K562 (cell line): ENCODE data around the gene F12. TPM values are rescaled to one million over a fixed set of nuclear protein-coding genes. Genes with fewer than 3 reads are reported as not detected.
A peak's percentile ranks its signal among the peaks of the same experiment; 100 is the strongest.

Source experiments
- CBX8 ChIP-seq: fragments of 200-600 bp; sonication (generic); IDR thresholded peaks from 2 replicates; pipeline ENCODE4 v1.6.1; 2012; ENCODE audit warnings: borderline replicate concordance, mixed run types, low read depth, mild to moderate bottlenecking, moderate library complexity, mixed read lengths, low read length, control low read depth, inconsistent platforms; ENCODE audit not compliant: poor library complexity, severe bottlenecking; ENCODE audit errors: extremely low read depth
- CTCFL ChIP-seq: IDR thresholded peaks from 2 replicates; pipeline ENCODE4 v1.6.1; 2011; ENCODE audit warnings: borderline replicate concordance, low read depth, mild to moderate bottlenecking, moderate library complexity, low read length; ENCODE audit not compliant: insufficient read depth, poor library complexity, severe bottlenecking
- E2F6 ChIP-seq, 2 experiments: IDR thresholded peaks; 2 replicates each; pipeline ENCODE4 v1.6.1; 2011; ENCODE audit warnings: borderline replicate concordance in 1 of 2, control low read depth in 1 of 2, low read depth in 1 of 2, low read length in 1 of 2, mild to moderate bottlenecking in 1 of 2, mixed read lengths in 1 of 2, moderate library complexity in 1 of 2; ENCODE audit not compliant: insufficient read depth in 1 of 2, insufficient read length in 1 of 2, poor library complexity in 1 of 2, severe bottlenecking in 1 of 2; ENCODE audit errors: extremely low read depth in 1 of 2
- EP400 ChIP-seq: fragments of 450-650 bp; IDR thresholded peaks from 2 replicates; pipeline ENCODE4 v1.6.1; 2017; ENCODE audit warnings: antibody characterized with exemption, mild to moderate bottlenecking, moderate library complexity
- HINFP ChIP-seq: fragments of 450-650 bp; conservative IDR thresholded peaks from 2 replicates; pipeline ENCODE4 v1.6.1; 2016; ENCODE audit warnings: missing genetic modification characterization, low read depth, mild to moderate bottlenecking, control low read depth, missing compliant biosample characterization
- HNRNPL ChIP-seq: fragments of 200-400 bp; formaldehyde crosslinking; IDR thresholded peaks from 2 replicates; pipeline ENCODE4 v1.6.1; 2017; ENCODE audit warnings: low read depth, mild to moderate bottlenecking, low read length
- HNRNPUL1 ChIP-seq: fragments of 200-400 bp; formaldehyde crosslinking; IDR thresholded peaks from 2 replicates; pipeline ENCODE4 v1.6.1; 2017; ENCODE audit warnings: low read length
- NKRF ChIP-seq: fragments of 450-650 bp; IDR thresholded peaks from 2 replicates; pipeline ENCODE4 v1.6.1; 2016; ENCODE audit warnings: borderline replicate concordance
- NRF1 ChIP-seq, 2 experiments: fragments of 450-650 bp; IDR thresholded peaks in 1 of 2; conservative IDR thresholded peaks in 1 of 2; 2 replicates each; pipeline ENCODE4 v1.6.1; 2014; ENCODE audit warnings: mild to moderate bottlenecking in 2 of 2
- SMARCB1 ChIP-seq: IDR thresholded peaks from 2 replicates; pipeline ENCODE4 v1.6.1; 2011; ENCODE audit warnings: improper control_type of control experiment, low read depth; ENCODE audit not compliant: insufficient read length
- SRSF3 ChIP-seq: fragments of 200-400 bp; formaldehyde crosslinking; IDR thresholded peaks from 2 replicates; pipeline ENCODE4 v1.6.1; 2016; ENCODE audit warnings: mild to moderate bottlenecking, low read length, moderate library complexity; ENCODE audit not compliant: insufficient read depth
- TARDBP ChIP-seq: fragments of 450-650 bp; IDR thresholded peaks from 2 replicates; pipeline ENCODE4 v1.6.1; 2016
- ZNF395 ChIP-seq: fragments of 200-800 bp; sonication (Bioruptor generic); IDR thresholded peaks from 2 replicates; pipeline ENCODE4 v1.6.1; 2017; ENCODE audit warnings: missing genetic modification characterization, missing compliant biosample characterization
- ZNF740 ChIP-seq, 3 experiments: fragments of 200-800 bp in 1 of 3; sonication (Bioruptor generic) in 1 of 3; sonication (generic) in 1 of 3; formaldehyde crosslinking in 1 of 3; IDR thresholded peaks; 2 replicates each; pipeline versions ENCODE4 v1.6.1 to v1.8.0; 2016 to 2022; ENCODE audit warnings: mild to moderate bottlenecking in 2 of 3, missing compliant biosample characterization in 2 of 3, missing genetic modification characterization in 2 of 3, missing genetic modification reagents in 1 of 3
- polyA plus RNA-seq, 8 experiments: library from polyadenylated mRNA; depleted of rRNA in 4 of 8; stranded (reverse) in 5 of 8; unstranded in 3 of 8; fragments of >200 nt; fragmentation: Nextera tagmentation in 2 of 8; fragmentation: Illumina TruSeq in 1 of 8; extraction: Ambion mirVana in 2 of 8; extraction: Trizol in 1 of 8; gene quantifications; 2 replicates each; pipeline versions ENCODE4 v1.2.1 to v1.2.3, GENCODE V29; 2011 to 2014; ENCODE audit warnings: inconsistent platforms in 1 of 8, missing spikeins in 1 of 8
- total RNA-seq, 7 experiments: library from RNA; depleted of rRNA in 6 of 7; stranded (reverse); fragments of >200 nt in 6 of 7; fragmentation: Illumina TruSeq in 2 of 7; extraction: Trizol in 2 of 7; gene quantifications; 2 replicates each; pipeline versions ENCODE4 v1.2.1 to v1.2.3, GENCODE V29; 2011 to 2021; ENCODE audit warnings: low replicate concordance in 1 of 7

F12 gene
- total and polyA plus RNA-seq, 9 of the 15 experiments (the other 6 are each of a cell fraction or from before 2014, with no cell fraction given): 0.59 to 18.3 (median 3.6) TPM

- TF ChIP-seq HINFP: no peak
- TF ChIP-seq HNRNPL: peak; percentile 74; the same call in 1 of the 2 replicates
- peak; percentile 79; the same call in 1 of the 2 replicates for TF ChIP-seq TARDBP
- peak; percentile 83 to 90 for TF ChIP-seq E2F6 (IDR thresholded peaks at IDR 0.05; ENCODE audit: borderline replicate concordance in 1 of 2, extremely low read depth in 1 of 2, insufficient read depth in 1 of 2, insufficient read length in 1 of 2, low read depth in 1 of 2, low read length in 1 of 2, poor library complexity in 1 of 2, severe bottlenecking in 1 of 2)
- no peak for TF ChIP-seq SMARCB1
- TF ChIP-seq SRSF3: no peak
- peak; percentile 82; the same call in 1 of the 2 replicates for TF ChIP-seq NKRF
- peak; percentile 93 for TF ChIP-seq EP400
- peak; percentile 78; the same call in 1 of the 2 replicates for TF ChIP-seq ZNF395
- TF ChIP-seq NRF1 (conservative IDR thresholded peaks at IDR 0.05 in 1 of 2, IDR thresholded peaks at IDR 0.05 in 1 of 2): peak; percentile 58 to 69
- TF ChIP-seq CBX8: no peak
- TF ChIP-seq ZNF740 (CRISPR knock-in tag; IDR thresholded peaks at IDR 0.05): peak; percentile 97
- peak in 1 of 2 experiments; percentile 89; a peak in 2 of 4 replicates for TF ChIP-seq ZNF740 (tag; IDR thresholded peaks at IDR 0.05)
- no peak for TF ChIP-seq HNRNPUL1
- TF ChIP-seq CTCFL: peak; percentile 95
These were observed 5.3 kb downstream of the F12 start (continued) for GRCh38 chr5:177403792-177404640.
